Hepatocyte (in vitro differentiated cells): ENCODE data around the gene ADGRG4. TPM values are rescaled to one million over a fixed set of nuclear protein-coding genes. Genes with fewer than 3 reads are reported as not detected.
A peak's percentile ranks its signal among the peaks of the same experiment; 100 is the strongest.
"Not testable (repeated sequence)": the region's sequence is repeated elsewhere in the genome, so short reads cannot be mapped to it uniquely, and the experiment has no call there.

Experiments
- DNase-seq: peaks from one replicate; pipeline ENCODE4 v3.0.0-alpha.2; 2016; ENCODE audit warnings: low spot score
- H2AFZ ChIP-seq: fragments of 200-600 bp; sonication (generic); 2 replicates; pipeline ENCODE4 v1.6.0; 2016; ENCODE audit warnings: antibody characterized with exemption, mild to moderate bottlenecking
- H3K27ac ChIP-seq: fragments of 200-600 bp; sonication (generic); 2 replicates; pipeline ENCODE4 v1.5.1; 2016; ENCODE audit warnings: mild to moderate bottlenecking
- H3K27me3 ChIP-seq: fragments of 200-600 bp; sonication (generic); 2 replicates; pipeline ENCODE4 v1.6.1; 2016
- H3K36me3 ChIP-seq: fragments of 200-600 bp; sonication (generic); replicated peaks from 2 replicates; pipeline ENCODE4 v1.5.1; 2016; ENCODE audit warnings: low read depth; ENCODE audit not compliant: insufficient read depth
- H3K4me1 ChIP-seq: fragments of 200-600 bp; sonication (generic); 2 replicates; pipeline ENCODE4 v1.5.1; 2016; ENCODE audit warnings: mild to moderate bottlenecking, moderate library complexity; ENCODE audit not compliant: insufficient read depth
- H3K4me2 ChIP-seq: fragments of 200-600 bp; sonication (generic); 2 replicates; pipeline ENCODE4 v1.6.0; 2016
- H3K4me3 ChIP-seq: fragments of 200-600 bp; sonication (generic); 2 replicates; pipeline ENCODE4 v1.5.1; 2016; ENCODE audit warnings: mild to moderate bottlenecking
- H3K79me2 ChIP-seq: fragments of 200-600 bp; sonication (generic); 2 replicates; pipeline ENCODE4 v1.6.0; 2017; ENCODE audit warnings: mild to moderate bottlenecking
- H3K9me2 ChIP-seq: fragments of 200-600 bp; sonication (generic); replicated peaks from 2 replicates; pipeline ENCODE4 v1.6.0; 2017; ENCODE audit warnings: mild to moderate bottlenecking; ENCODE audit not compliant: insufficient read depth
- H3K9me3 ChIP-seq: fragments of 200-600 bp; sonication (generic); 2 replicates; pipeline ENCODE4 v1.5.1; 2016; ENCODE audit warnings: low read depth, mild to moderate bottlenecking
- H4K20me1 ChIP-seq: fragments of 200-600 bp; sonication (generic); 2 replicates; pipeline ENCODE4 v1.6.0; 2016; ENCODE audit warnings: mild to moderate bottlenecking; ENCODE audit not compliant: insufficient read depth, poor library complexity, severe bottlenecking
- EZH2 ChIP-seq: fragments of 200-600 bp; sonication (generic); IDR thresholded peaks from 2 replicates; pipeline ENCODE4 v1.6.1; 2016; ENCODE audit warnings: antibody characterized with exemption, mild to moderate bottlenecking, borderline replicate concordance
- EZH2phosphoT487 ChIP-seq: fragments of 200-600 bp; sonication (generic); IDR thresholded peaks from one replicate; pipeline ENCODE4 v1.6.1; 2018; ENCODE audit warnings: antibody characterized with exemption, mild to moderate bottlenecking, low read depth, moderate library complexity; ENCODE audit not compliant: unreplicated experiment, severe bottlenecking
- WGBS: methylation state at CpG from one replicate; pipeline ENCODE4 v1.1.6; 2016; ENCODE audit warnings: low lambda C conversion rate; ENCODE audit errors: missing lambda C conversion rate; 5-methylcytosine and 5-hydroxymethylcytosine counted together
- polyA plus RNA-seq: library from polyadenylated mRNA; unstranded; fragments of >200 nt; fragmentation: Nextera tagmentation; extraction: Ambion mirVana; gene quantifications from 2 replicates; pipeline ENCODE4 v1.2.1, GENCODE V29; 2016
- total RNA-seq: library from RNA; depleted of rRNA; stranded (reverse); fragments of >200 nt; gene quantifications from 2 replicates; pipeline ENCODE4 v1.2.3, GENCODE V29; 2014
- TF ChIP-seq, protein P1 (sequence below): fragments of 200-600 bp; sonication (generic); IDR thresholded peaks from 2 replicates; pipeline ENCODE4 v1.5.1; 2016; ENCODE audit warnings: antibody characterized with exemption, mild to moderate bottlenecking; ENCODE audit not compliant: poor library complexity

Gene ADGRG4, protein sequence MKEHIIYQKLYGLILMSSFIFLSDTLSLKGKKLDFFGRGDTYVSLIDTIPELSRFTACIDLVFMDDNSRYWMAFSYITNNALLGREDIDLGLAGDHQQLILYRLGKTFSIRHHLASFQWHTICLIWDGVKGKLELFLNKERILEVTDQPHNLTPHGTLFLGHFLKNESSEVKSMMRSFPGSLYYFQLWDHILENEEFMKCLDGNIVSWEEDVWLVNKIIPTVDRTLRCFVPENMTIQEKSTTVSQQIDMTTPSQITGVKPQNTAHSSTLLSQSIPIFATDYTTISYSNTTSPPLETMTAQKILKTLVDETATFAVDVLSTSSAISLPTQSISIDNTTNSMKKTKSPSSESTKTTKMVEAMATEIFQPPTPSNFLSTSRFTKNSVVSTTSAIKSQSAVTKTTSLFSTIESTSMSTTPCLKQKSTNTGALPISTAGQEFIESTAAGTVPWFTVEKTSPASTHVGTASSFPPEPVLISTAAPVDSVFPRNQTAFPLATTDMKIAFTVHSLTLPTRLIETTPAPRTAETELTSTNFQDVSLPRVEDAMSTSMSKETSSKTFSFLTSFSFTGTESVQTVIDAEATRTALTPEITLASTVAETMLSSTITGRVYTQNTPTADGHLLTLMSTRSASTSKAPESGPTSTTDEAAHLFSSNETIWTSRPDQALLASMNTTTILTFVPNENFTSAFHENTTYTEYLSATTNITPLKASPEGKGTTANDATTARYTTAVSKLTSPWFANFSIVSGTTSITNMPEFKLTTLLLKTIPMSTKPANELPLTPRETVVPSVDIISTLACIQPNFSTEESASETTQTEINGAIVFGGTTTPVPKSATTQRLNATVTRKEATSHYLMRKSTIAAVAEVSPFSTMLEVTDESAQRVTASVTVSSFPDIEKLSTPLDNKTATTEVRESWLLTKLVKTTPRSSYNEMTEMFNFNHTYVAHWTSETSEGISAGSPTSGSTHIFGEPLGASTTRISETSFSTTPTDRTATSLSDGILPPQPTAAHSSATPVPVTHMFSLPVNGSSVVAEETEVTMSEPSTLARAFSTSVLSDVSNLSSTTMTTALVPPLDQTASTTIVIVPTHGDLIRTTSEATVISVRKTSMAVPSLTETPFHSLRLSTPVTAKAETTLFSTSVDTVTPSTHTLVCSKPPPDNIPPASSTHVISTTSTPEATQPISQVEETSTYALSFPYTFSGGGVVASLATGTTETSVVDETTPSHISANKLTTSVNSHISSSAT (N-terminal part only)
- total RNA-seq (0.08 and 0.27 TPM in 2 replicates), polyA plus RNA-seq (not detected in 2 replicates)

DNA sequence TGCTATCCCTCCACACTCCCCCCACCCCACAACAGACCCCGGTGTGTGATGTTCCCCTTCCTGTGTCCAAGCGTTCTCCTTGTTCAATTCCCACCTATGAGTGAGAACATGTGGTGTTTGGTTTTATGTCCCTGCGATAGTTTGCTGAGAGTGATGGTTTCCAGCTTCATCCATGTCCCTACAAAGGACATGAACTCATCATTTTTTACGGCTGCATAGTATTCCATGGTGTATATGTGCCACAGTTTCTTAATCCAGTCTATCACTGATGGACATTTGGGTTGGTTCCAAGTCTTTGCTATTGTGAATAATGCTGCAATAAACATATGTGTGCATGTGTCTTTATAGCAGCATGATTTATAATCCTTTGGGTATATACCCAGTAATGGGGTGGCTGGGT is at the start of gene ADGRG4:
Gene ADGRG4, plus strand, starts transcription at position 243 of the 400 bp plus-strand sequence. CDS start 7,815 bp downstream, outside the sequence.
- not testable (repeated sequence) for H3K9me3 ChIP-seq, H3K4me1 ChIP-seq, H3K4me2 ChIP-seq, H3K27ac ChIP-seq, H4K20me1 ChIP-seq, DNase-seq, H3K4me3 ChIP-seq, H3K9me2 ChIP-seq, H3K79me2 ChIP-seq, H3K27me3 ChIP-seq, H2AFZ ChIP-seq, H3K36me3 ChIP-seq
- WGBS, result 77% methylated on average over 4 of the region's 4 CpGs

GRCh38 chrX:136251041-136251991 is 49.4 kb upstream of the ADGRG4 start, which contains the start of gene MAP7D3:
TSS of gene MAP7D3 (minus strand) at chrX:136251400. CDS start at chrX:136251358, 42 bp downstream.
- H2AFZ ChIP-seq, result peak within 1 kb of the TSS; percentile 78
- 41% methylated on average over 44 of the region's 73 CpGs for WGBS
- H4K20me1 ChIP-seq, result no peaks in the 10 kb centered on the region
- H3K36me3 ChIP-seq, result no peaks in the 10 kb centered on the region
- peak within 1 kb of the TSS; percentile 55 for H3K4me3 ChIP-seq
- no peaks in the 10 kb centered on the region for H3K4me1 ChIP-seq
- H3K79me2 ChIP-seq, result no peaks in the 10 kb centered on the region
- no peaks in the 10 kb centered on the region for H3K9me3 ChIP-seq
- TF ChIP-seq EZH2 (no peak), EZH2phosphoT487 (no peak)
- TF ChIP-seq, protein P1, sequence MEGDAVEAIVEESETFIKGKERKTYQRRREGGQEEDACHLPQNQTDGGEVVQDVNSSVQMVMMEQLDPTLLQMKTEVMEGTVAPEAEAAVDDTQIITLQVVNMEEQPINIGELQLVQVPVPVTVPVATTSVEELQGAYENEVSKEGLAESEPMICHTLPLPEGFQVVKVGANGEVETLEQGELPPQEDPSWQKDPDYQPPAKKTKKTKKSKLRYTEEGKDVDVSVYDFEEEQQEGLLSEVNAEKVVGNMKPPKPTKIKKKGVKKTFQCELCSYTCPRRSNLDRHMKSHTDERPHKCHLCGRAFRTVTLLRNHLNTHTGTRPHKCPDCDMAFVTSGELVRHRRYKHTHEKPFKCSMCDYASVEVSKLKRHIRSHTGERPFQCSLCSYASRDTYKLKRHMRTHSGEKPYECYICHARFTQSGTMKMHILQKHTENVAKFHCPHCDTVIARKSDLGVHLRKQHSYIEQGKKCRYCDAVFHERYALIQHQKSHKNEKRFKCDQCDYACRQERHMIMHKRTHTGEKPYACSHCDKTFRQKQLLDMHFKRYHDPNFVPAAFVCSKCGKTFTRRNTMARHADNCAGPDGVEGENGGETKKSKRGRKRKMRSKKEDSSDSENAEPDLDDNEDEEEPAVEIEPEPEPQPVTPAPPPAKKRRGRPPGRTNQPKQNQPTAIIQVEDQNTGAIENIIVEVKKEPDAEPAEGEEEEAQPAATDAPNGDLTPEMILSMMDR, result no peak
- H3K27ac ChIP-seq, result no peak within 1 kb of the TSS
- H3K4me2 ChIP-seq, result peak within 1 kb of the TSS; percentile 76
- peak; percentile 78 for DNase-seq
- H3K9me2 ChIP-seq, result no peaks in the 10 kb centered on the region
- H3K27me3 ChIP-seq, result no peaks in the 10 kb centered on the region

DNA sequence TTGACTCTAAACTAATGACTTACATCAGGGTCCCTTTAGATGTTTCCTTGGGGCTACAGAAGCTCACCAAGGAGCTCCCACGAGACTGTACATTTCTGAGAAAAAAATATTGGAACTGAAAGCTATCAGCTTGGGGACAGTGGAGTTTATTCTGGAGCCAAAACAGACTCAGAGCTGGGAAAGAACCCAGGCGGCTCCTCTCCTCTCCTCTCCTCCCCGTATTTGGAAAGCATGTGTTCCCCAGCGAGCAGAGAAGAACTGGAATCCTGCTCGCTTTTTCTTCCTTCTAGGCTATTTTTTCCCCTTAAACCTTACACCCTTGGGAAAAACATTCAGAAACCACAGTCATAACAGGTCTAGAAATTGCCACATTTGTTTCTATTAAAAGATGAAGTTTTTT is 45.2 kb upstream of the ADGRG4 start:
- H3K9me3 ChIP-seq, result no peaks in the 10 kb centered on the region
- H3K36me3 ChIP-seq, result no peaks in the 10 kb centered on the region
- H3K4me3 ChIP-seq, result no peak overlapping the region
- H3K27me3 ChIP-seq, result no peaks in the 10 kb centered on the region
- H3K4me2 ChIP-seq, result no peak overlapping the region
- no peak overlapping the region for H3K27ac ChIP-seq
- TF ChIP-seq EZH2, result no peak
- TF ChIP-seq, protein P1, result no peak
- H3K4me1 ChIP-seq, result no peaks in the 10 kb centered on the region
- no peak overlapping the region for H2AFZ ChIP-seq
- no peak for DNase-seq
- no peaks in the 10 kb centered on the region for H3K9me2 ChIP-seq
- H4K20me1 ChIP-seq, result no peaks in the 10 kb centered on the region
- no peaks in the 10 kb centered on the region for H3K79me2 ChIP-seq
- 67% methylated on average over 5 of the region's 5 CpGs for WGBS
